ENCODE results near the gene B3GALNT1. TPM values are rescaled to one million over a fixed set of nuclear protein-coding genes. Genes with fewer than 3 reads are reported as not detected.

B3GALNT1 gene
- total RNA-seq, 3 donors from 2014 or later = 4.5 to 14.6 (median 10.8) TPM

- peaks cover 8% of the 10 kb centered on the region for H3K36me3 ChIP-seq
- H3K27ac ChIP-seq = no peak overlapping the region
- no peaks in the 10 kb centered on the region for H3K27me3 ChIP-seq
- TF ChIP-seq POLR2A (IDR thresholded peaks at IDR 0.05) (no peak), CTCF (IDR thresholded peaks at IDR 0.05) (no peak), POLR2AphosphoS5 (IDR thresholded peaks at IDR 0.05) (no peak)
- DNase-seq (ENCODE audit: low spot score in 2 of 2) = no peak
- H3K4me1 ChIP-seq = no peaks in the 10 kb centered on the region
- H3K9me3 ChIP-seq = no peaks in the 10 kb centered on the region
- no peak overlapping the region for H3K4me3 ChIP-seq
- intact Hi-C loops (cut with DNase I; ENCODE audit: low total_unique reads) = no loop called here
These were observed 4.2 kb downstream of the B3GALNT1 start for GRCh38 chr3:161100994-161101393.

DNA sequence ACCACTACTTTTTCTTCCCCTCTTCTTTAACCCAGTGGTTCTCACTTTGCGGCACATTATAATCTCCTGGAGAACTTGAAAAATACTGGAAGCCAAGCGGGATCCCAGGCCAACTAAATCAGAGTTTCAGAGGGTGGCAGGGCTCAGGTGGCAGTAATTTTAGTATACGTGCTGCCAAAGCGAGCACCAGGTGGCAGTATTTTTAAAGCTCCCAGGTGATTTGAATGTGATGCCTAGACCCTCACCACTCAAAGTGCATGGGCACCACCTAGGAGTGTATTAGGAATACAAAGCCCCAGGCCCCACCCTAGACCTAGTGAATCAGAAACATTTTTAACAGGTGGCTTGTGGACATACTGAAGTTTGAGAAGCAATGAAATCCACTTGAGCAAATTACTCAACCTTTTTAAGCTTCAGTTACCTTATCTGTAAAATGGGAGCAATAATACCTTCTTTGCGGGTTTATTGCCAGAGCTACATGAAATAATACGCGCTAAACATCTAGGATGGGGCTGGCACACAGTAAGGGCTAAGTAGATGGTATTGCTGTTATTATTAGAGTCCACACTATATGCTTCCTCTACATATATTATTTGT, 8.3 kb downstream of the B3GALNT1 start:
- TF ChIP-seq CTCF (IDR thresholded peaks at IDR 0.05) = no peak
- Histone ChIP-seq H3K4me3 (no peak overlapping the region), H3K9me3 (no peaks in the 10 kb centered on the region), H3K27me3 (no peaks in the 10 kb centered on the region), H3K4me1 (no peaks in the 10 kb centered on the region), H3K36me3 (peaks cover 8% of the 10 kb centered on the region), H3K27ac (no peak overlapping the region)
- intact Hi-C loops (cut with DNase I; ENCODE audit: low total_unique reads) = no loop called here
- DNase-seq (ENCODE audit: low spot score in 2 of 2) = no peak

DNA sequence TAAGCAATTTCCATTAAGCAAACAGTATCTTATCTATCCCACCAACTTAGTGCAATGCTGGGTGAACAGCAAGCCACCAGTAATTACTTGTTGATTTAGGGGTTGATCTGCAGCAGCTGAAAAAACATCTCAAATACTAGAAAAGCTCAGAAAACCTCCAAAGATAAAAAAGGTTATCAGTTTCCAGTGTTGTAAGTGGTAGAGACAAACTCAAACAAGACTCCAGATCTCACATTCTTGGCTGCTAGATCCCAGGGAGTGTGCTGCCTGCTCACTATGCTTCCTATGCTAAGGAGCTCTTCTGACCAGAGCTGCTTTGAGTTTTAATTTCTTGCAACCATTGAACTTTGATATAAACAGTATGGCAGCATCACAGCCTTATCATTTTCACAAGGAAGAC, 11.3 kb downstream of the B3GALNT1 start:
- H3K4me1 ChIP-seq = no peaks in the 10 kb centered on the region
- no peak overlapping the region for H3K27ac ChIP-seq
- H3K36me3 ChIP-seq = no peaks in the 10 kb centered on the region
- H3K9me3 ChIP-seq = no peaks in the 10 kb centered on the region
- intact Hi-C loops (cut with DNase I; ENCODE audit: low total_unique reads) = no loop called here
- H3K4me3 ChIP-seq = no peak overlapping the region
- H3K27me3 ChIP-seq = no peaks in the 10 kb centered on the region
- DNase-seq (ENCODE audit: low spot score in 2 of 2) = no peak
- TF ChIP-seq CTCF (IDR thresholded peaks at IDR 0.05) = no peak

- intact Hi-C loops (cut with DNase I; ENCODE audit: low total_unique reads) = loop anchor here (10.0 kb wide), 1 partner anchor 1591 kb away; no protein-coding TSS in a partner anchor
- TF ChIP-seq POLR2AphosphoS5 (IDR thresholded peaks at IDR 0.05) (no peak), CTCF (IDR thresholded peaks at IDR 0.05) (no peak), POLR2A (IDR thresholded peaks at IDR 0.05) (no peak)
- H3K27me3 ChIP-seq = no peaks in the 10 kb centered on the region
- no peak for DNase-seq (ENCODE audit: low spot score in 2 of 2)
- no peaks in the 10 kb centered on the region for H3K4me1 ChIP-seq
- H3K36me3 ChIP-seq = peaks cover 7% of the 10 kb centered on the region
- no peak overlapping the region for H3K27ac ChIP-seq
- no peaks in the 10 kb centered on the region for H3K9me3 ChIP-seq
- H3K4me3 ChIP-seq = no peak overlapping the region
These were observed 20.9 kb downstream of the B3GALNT1 start for GRCh38 chr3:161084277-161084676.

DNA sequence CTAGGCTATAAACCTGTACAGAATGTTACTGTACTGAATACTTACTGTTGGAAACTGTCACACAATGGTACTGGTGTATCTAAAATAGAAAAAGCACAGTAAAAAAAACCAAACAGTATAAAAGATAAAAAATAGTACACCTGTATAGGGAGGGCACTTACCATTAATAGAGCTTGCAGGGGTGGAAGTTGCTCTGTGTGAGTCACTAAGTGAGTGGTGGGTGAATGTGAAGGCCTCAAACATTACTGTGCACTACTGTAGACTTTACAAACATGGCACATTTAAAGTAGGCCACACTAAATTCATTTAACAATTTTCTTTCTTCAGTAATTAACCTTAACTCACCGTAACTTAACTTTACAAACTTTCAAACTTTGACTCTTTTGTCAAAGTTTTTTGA, 22.0 kb downstream of the B3GALNT1 start:
- Histone ChIP-seq H3K27ac (no peak overlapping the region), H3K9me3 (no peaks in the 10 kb centered on the region), H3K4me1 (no peaks in the 10 kb centered on the region), H3K27me3 (no peaks in the 10 kb centered on the region), H3K36me3 (peaks cover 2% of the 10 kb centered on the region), H3K4me3 (no peak overlapping the region)
- no peak for DNase-seq (ENCODE audit: low spot score in 2 of 2)
- intact Hi-C loops (cut with DNase I; ENCODE audit: low total_unique reads) = loop anchor here (10.0 kb wide), 1 partner anchor 1592 kb away; no protein-coding TSS in a partner anchor
- no peak for TF ChIP-seq POLR2A (IDR thresholded peaks at IDR 0.05)
- no peak for TF ChIP-seq CTCF (IDR thresholded peaks at IDR 0.05)
- no peak for TF ChIP-seq POLR2AphosphoS5 (IDR thresholded peaks at IDR 0.05)

Measured in breast epithelium (tissue), 4 donors.